Measurements from ENCODE around the gene TPGS1.
A peak's percentile ranks its signal among the peaks of the same experiment; 100 is the strongest.

The TPGS1 gene

GRCh38 chr19:554817-555216 is 47.5 kb downstream of the TPGS1 start:
- WGBS (ENCODE audit: extremely low coverage, insufficient coverage, insufficient read length): no CpG with 5 or more reads among the region's 20 CpGs
- H2AFZ ChIP-seq (ENCODE audit: insufficient read depth, low read length, poor library complexity): no peak overlapping the region

DNA sequence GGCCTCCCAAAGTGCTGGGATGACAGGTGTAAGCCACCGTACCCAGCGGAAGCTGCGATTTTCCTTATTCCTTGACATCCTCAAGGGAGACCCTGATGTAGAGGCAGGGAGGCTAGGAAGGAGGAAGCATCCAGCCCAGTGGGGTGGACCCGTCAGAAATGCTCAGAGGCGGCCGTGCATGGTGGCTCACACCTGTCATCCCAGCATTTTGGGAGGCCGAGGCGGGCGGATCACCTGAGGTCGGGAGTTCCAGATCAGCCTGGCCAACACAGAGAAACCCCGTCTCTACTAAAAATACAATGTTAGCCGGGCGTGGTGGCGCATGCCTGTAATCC is 48.1 kb downstream of the TPGS1 start:
- H3K4me3 ChIP-seq (ENCODE audit: low read depth, low read length): no peak overlapping the region
- H3K9ac ChIP-seq (ENCODE audit: low read length): no peak overlapping the region
- peaks cover 1% of the 10 kb centered on the region for H3K79me1 ChIP-seq (ENCODE audit: low read length)
- H4K12ac ChIP-seq (ENCODE audit: low read depth, low read length): no peak overlapping the region
- H3K27me3 ChIP-seq (ENCODE audit: insufficient read depth, low read length): no peaks in the 10 kb centered on the region
- no peak overlapping the region for H3K4ac ChIP-seq (ENCODE audit: low read depth, low read length)
- H2BK5ac ChIP-seq (ENCODE audit: low read depth, low read length, poor library complexity): no peak overlapping the region
- no peak overlapping the region for H2BK120ac ChIP-seq (ENCODE audit: insufficient read depth, low read length, poor library complexity)
- no peaks in the 10 kb centered on the region for H3K79me2 ChIP-seq (ENCODE audit: control insufficient read depth, insufficient read depth, low read length, poor library complexity)
- no peak overlapping the region for H4K8ac ChIP-seq (ENCODE audit: low read depth, low read length)
- H3K18ac ChIP-seq (ENCODE audit: low read length): no peak overlapping the region
- H3K36me3 ChIP-seq (ENCODE audit: control insufficient read depth in 1 of 2, insufficient read depth in 2 of 2, low read length in 2 of 2): no peaks in the 10 kb centered on the region
- H3K27ac ChIP-seq (ENCODE audit: low read depth, low read length): no peak overlapping the region
- no peak overlapping the region for H3K23ac ChIP-seq (ENCODE audit: low read length)
- no peak overlapping the region for H4K91ac ChIP-seq (ENCODE audit: low read depth, low read length)
- H3K14ac ChIP-seq (ENCODE audit: low read length): no peak overlapping the region
- H3K4me2 ChIP-seq (ENCODE audit: low read length): no peak overlapping the region
- H3K4me1 ChIP-seq (ENCODE audit: control insufficient read depth in 1 of 2, insufficient read depth in 2 of 2, low read length in 2 of 2): peaks cover 0 to 2% of the 10 kb centered on the region in 2 experiments
- H3K9me3 ChIP-seq (ENCODE audit: insufficient read depth, low read depth, low read length): peaks cover 4% of the 10 kb centered on the region
- no peak overlapping the region for H2AK5ac ChIP-seq (ENCODE audit: low read length)
- no peak for DNase-seq
- WGBS (ENCODE audit: extremely low coverage, insufficient coverage, insufficient read length): no CpG with 5 or more reads among the region's 14 CpGs
- H2AFZ ChIP-seq (ENCODE audit: insufficient read depth, low read length, poor library complexity): no peak overlapping the region
- H2BK12ac ChIP-seq (ENCODE audit: low read length): no peak overlapping the region

More at GRCh38 chr19:554817-555216, 47.5 kb downstream of the TPGS1 start:
- Histone ChIP-seq H3K27me3 (ENCODE audit: insufficient read depth, low read length) (no peaks in the 10 kb centered on the region), H4K91ac (ENCODE audit: low read depth, low read length) (no peak overlapping the region), H3K4ac (ENCODE audit: low read depth, low read length) (no peak overlapping the region), H2BK120ac (ENCODE audit: insufficient read depth, low read length, poor library complexity) (no peak overlapping the region), H3K4me3 (ENCODE audit: low read depth, low read length) (no peak overlapping the region), H4K12ac (ENCODE audit: low read depth, low read length) (no peak overlapping the region), H3K23ac (ENCODE audit: low read length) (no peak overlapping the region), H3K14ac (ENCODE audit: low read length) (no peak overlapping the region), H3K9ac (ENCODE audit: low read length) (no peak overlapping the region), H3K79me1 (ENCODE audit: low read length) (peaks cover 1% of the 10 kb centered on the region), H4K8ac (ENCODE audit: low read depth, low read length) (no peak overlapping the region), H3K4me2 (ENCODE audit: low read length) (no peak overlapping the region), H3K9me3 (ENCODE audit: insufficient read depth, low read depth, low read length) (peaks cover 4% of the 10 kb centered on the region), H2BK5ac (ENCODE audit: low read depth, low read length, poor library complexity) (no peak overlapping the region), H3K79me2 (ENCODE audit: control insufficient read depth, insufficient read depth, low read length, poor library complexity) (no peaks in the 10 kb centered on the region), H2BK12ac (ENCODE audit: low read length) (no peak overlapping the region), H3K4me1 (ENCODE audit: control insufficient read depth in 1 of 2, insufficient read depth in 2 of 2, low read length in 2 of 2) (peaks cover 0 to 2% of the 10 kb centered on the region in 2 experiments), H3K36me3 (ENCODE audit: control insufficient read depth in 1 of 2, insufficient read depth in 2 of 2, low read length in 2 of 2) (no peaks in the 10 kb centered on the region), H3K18ac (ENCODE audit: low read length) (no peak overlapping the region), H3K27ac (ENCODE audit: low read depth, low read length) (no peak overlapping the region), H2AK5ac (ENCODE audit: low read length) (no peak overlapping the region)
- DNase-seq: no peak

DNA sequence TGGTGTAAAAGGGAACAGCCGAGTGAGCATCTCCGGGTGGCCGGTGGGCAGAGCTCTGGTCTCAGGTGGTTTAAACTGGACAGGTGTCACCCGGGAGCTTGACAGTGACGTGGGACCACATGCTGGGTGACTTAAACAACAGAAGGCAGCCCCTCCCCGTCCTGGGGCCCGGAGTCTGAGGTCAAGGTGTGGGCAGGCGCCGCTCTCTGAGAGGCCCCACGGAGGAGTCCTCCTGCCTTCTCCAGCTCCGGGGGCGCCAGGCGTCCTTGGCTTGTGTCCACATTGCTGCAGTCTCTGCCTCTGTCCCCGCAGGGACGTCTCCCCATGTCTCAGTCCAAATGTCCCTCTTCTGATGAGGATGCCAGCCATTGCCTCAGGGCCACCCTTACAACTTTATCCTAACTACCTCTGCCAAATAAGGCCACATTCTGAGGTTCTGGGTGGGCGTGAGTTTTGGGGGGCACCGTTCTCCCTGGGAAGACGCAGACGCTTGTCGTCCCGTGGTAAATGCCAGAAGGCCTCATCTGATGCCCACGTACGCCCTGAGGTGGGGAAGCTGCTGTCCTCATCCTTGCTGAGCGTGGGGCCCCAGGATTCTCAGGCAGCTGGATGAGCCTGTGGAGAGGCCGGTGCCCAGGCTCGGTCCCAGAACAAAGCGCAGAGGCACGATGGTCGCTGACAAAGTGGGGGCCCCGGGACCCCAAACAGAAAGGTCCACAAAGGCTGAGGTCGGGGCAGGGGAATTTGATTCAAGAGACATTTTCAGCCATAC is 49.5 kb downstream of the TPGS1 start:
- Histone ChIP-seq H2BK120ac (ENCODE audit: insufficient read depth, low read length, poor library complexity) (no peak overlapping the region), H3K4me1 (ENCODE audit: control insufficient read depth in 1 of 2, insufficient read depth in 2 of 2, low read length in 2 of 2) (peaks cover 0 to 2% of the 10 kb centered on the region in 2 experiments), H3K27me3 (ENCODE audit: insufficient read depth, low read length) (no peaks in the 10 kb centered on the region), H3K9ac (ENCODE audit: low read length) (no peak overlapping the region), H4K12ac (ENCODE audit: low read depth, low read length) (no peak overlapping the region), H2BK12ac (ENCODE audit: low read length) (no peak overlapping the region), H3K14ac (ENCODE audit: low read length) (no peak overlapping the region), H3K4me2 (ENCODE audit: low read length) (no peak overlapping the region), H2AFZ (ENCODE audit: insufficient read depth, low read length, poor library complexity) (no peak overlapping the region), H3K23ac (ENCODE audit: low read length) (no peak overlapping the region), H3K27ac (ENCODE audit: low read depth, low read length) (no peak overlapping the region), H4K91ac (ENCODE audit: low read depth, low read length) (no peak overlapping the region), H4K8ac (ENCODE audit: low read depth, low read length) (no peak overlapping the region), H3K4me3 (ENCODE audit: low read depth, low read length) (no peak overlapping the region), H2BK5ac (ENCODE audit: low read depth, low read length, poor library complexity) (no peak overlapping the region), H3K9me3 (ENCODE audit: insufficient read depth, low read depth, low read length) (peaks cover 4% of the 10 kb centered on the region), H2AK5ac (ENCODE audit: low read length) (peak overlapping the region; percentile 22), H3K79me1 (ENCODE audit: low read length) (peaks cover 1% of the 10 kb centered on the region), H3K36me3 (ENCODE audit: control insufficient read depth in 1 of 2, insufficient read depth in 2 of 2, low read length in 2 of 2) (no peaks in the 10 kb centered on the region), H3K4ac (ENCODE audit: low read depth, low read length) (no peak overlapping the region), H3K79me2 (ENCODE audit: control insufficient read depth, insufficient read depth, low read length, poor library complexity) (no peaks in the 10 kb centered on the region), H3K18ac (ENCODE audit: low read length) (no peak overlapping the region)
- no CpG with 5 or more reads among the region's 31 CpGs for WGBS (ENCODE audit: extremely low coverage, insufficient coverage, insufficient read length)
- DNase-seq: no peak

DNA sequence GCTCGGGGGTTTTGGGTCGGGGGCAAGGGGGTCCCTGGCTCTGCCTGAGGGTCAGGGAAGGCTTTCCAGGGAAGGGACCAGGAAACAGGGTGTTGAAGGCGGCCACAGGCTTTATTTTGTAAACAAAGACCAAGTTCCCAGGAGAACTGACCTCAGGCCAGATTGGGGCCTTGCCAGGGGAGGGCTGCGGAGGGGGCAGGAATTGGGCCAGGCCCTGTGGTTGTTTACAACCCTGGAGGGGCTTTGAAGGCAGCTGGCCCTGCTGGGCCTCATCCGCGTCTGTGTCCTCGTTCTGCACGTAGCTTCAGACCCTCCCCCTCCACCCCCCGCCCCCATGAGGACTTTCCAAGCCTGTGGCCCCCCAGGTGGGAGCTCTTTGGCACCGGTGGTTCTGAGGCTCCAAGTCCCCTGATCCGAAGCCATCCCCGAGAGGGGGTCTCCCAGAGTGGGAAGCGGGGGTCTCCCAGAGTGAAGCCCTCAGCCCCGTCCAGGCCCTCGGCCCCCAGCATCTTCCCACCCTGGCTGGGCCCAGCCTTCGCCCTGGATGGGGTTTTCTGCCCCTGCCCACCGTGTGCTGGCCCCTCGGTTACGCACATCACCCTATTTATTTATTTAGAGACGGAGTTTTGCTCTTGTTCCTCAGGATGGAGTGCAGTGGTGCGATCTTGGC is 51.6 kb downstream of the TPGS1 start:
- no peaks in the 10 kb centered on the region for H3K79me2 ChIP-seq (ENCODE audit: control insufficient read depth, insufficient read depth, low read length, poor library complexity)
- no CpG with 5 or more reads among the region's 21 CpGs for WGBS (ENCODE audit: extremely low coverage, insufficient coverage, insufficient read length)
- no peak overlapping the region for H2AK5ac ChIP-seq (ENCODE audit: low read length)
- H3K9me3 ChIP-seq (ENCODE audit: insufficient read depth, low read depth, low read length): peaks cover 6% of the 10 kb centered on the region
- H4K91ac ChIP-seq (ENCODE audit: low read depth, low read length): no peak overlapping the region
- H3K14ac ChIP-seq (ENCODE audit: low read length): no peak overlapping the region
- H2BK120ac ChIP-seq (ENCODE audit: insufficient read depth, low read length, poor library complexity): no peak overlapping the region
- peak overlapping the region; percentile 52 for H2AFZ ChIP-seq (ENCODE audit: insufficient read depth, low read length, poor library complexity)
- no peak overlapping the region for H4K12ac ChIP-seq (ENCODE audit: low read depth, low read length)
- no peak for DNase-seq
- H3K4me2 ChIP-seq (ENCODE audit: low read length): no peak overlapping the region
- no peaks in the 10 kb centered on the region for H3K27me3 ChIP-seq (ENCODE audit: insufficient read depth, low read length)
- no peak overlapping the region for H3K4ac ChIP-seq (ENCODE audit: low read depth, low read length)
- H3K27ac ChIP-seq (ENCODE audit: low read depth, low read length): no peak overlapping the region
- peaks cover 0 to 2% of the 10 kb centered on the region in 2 experiments for H3K4me1 ChIP-seq (ENCODE audit: control insufficient read depth in 1 of 2, insufficient read depth in 2 of 2, low read length in 2 of 2)
- no peak overlapping the region for H3K4me3 ChIP-seq (ENCODE audit: low read depth, low read length)
- no peaks in the 10 kb centered on the region for H3K36me3 ChIP-seq (ENCODE audit: control insufficient read depth in 1 of 2, insufficient read depth in 2 of 2, low read length in 2 of 2)
- no peak overlapping the region for H2BK12ac ChIP-seq (ENCODE audit: low read length)
- no peak overlapping the region for H4K8ac ChIP-seq (ENCODE audit: low read depth, low read length)
- peaks cover 1% of the 10 kb centered on the region for H3K79me1 ChIP-seq (ENCODE audit: low read length)
- no peak overlapping the region for H3K9ac ChIP-seq (ENCODE audit: low read length)
- no peak overlapping the region for H2BK5ac ChIP-seq (ENCODE audit: low read depth, low read length, poor library complexity)
- no peak overlapping the region for H3K23ac ChIP-seq (ENCODE audit: low read length)
- H3K18ac ChIP-seq (ENCODE audit: low read length): no peak overlapping the region
